Esophagus (tissue), 2 donors: Measurements from ENCODE around the gene DPYSL4. TPM values are rescaled to one million over a fixed set of nuclear protein-coding genes. Genes with fewer than 3 reads are reported as not detected.

ENCODE experiments used
- H3K27ac ChIP-seq, 2 donors: one replicate each; pipeline ENCODE4 v1.5.1; 2013; ENCODE audit warnings: low read depth in 2 of 2, mild to moderate bottlenecking in 2 of 2, inconsistent platforms in 1 of 2, low read length in 1 of 2, moderate library complexity in 1 of 2
- H3K27me3 ChIP-seq, 2 donors: one replicate each; pipeline ENCODE4 v1.6.1; 2013; ENCODE audit warnings: low read length in 2 of 2, control low read depth in 1 of 2, mild to moderate bottlenecking in 1 of 2; ENCODE audit not compliant: insufficient read depth in 2 of 2, control insufficient read depth in 1 of 2
- H3K36me3 ChIP-seq, 2 donors: one replicate each; pipeline ENCODE4 v1.6.1; 2013; ENCODE audit warnings: low read length in 1 of 2; ENCODE audit not compliant: control insufficient read depth in 2 of 2, insufficient read depth in 2 of 2
- H3K4me1 ChIP-seq, 2 donors: one replicate each; pipeline ENCODE4 v1.6.1; 2013; ENCODE audit warnings: low read length in 1 of 2; ENCODE audit not compliant: control insufficient read depth in 2 of 2, insufficient read depth in 2 of 2
- H3K4me3 ChIP-seq, 2 donors: one replicate each; pipeline ENCODE4 v1.5.1; 2013; ENCODE audit warnings: low read length in 2 of 2, mild to moderate bottlenecking in 2 of 2, low read depth in 1 of 2, moderate library complexity in 1 of 2
- H3K9me3 ChIP-seq, 2 donors: one replicate each; pipeline ENCODE4 v1.6.1; 2013; ENCODE audit warnings: mild to moderate bottlenecking in 2 of 2, low read depth in 1 of 2, low read length in 1 of 2, moderate library complexity in 1 of 2; ENCODE audit not compliant: control insufficient read depth in 2 of 2, insufficient read depth in 1 of 2
- WGBS, 2 donors: extraction: QIAGEN DNeasy Blood & Tissue Kit; methylation state at CpG; one replicate each; pipeline ENCODE4 v1.1.7; 2013; 5-methylcytosine and 5-hydroxymethylcytosine counted together
- polyA plus RNA-seq, 2 donors: library from polyadenylated mRNA; stranded (reverse); fragments of 200-250 nt; gene quantifications; one replicate each; pipeline ENCODE4 v1.2.3, GENCODE V29; 2013
- donor health status: healthy with polysubstance abuse.
- donor health status: Bipolar disorder and iron deficiency.

The DPYSL4 gene
- polyA plus RNA-seq, 2 donors: 0.26 to 0.52 TPM

DNA sequence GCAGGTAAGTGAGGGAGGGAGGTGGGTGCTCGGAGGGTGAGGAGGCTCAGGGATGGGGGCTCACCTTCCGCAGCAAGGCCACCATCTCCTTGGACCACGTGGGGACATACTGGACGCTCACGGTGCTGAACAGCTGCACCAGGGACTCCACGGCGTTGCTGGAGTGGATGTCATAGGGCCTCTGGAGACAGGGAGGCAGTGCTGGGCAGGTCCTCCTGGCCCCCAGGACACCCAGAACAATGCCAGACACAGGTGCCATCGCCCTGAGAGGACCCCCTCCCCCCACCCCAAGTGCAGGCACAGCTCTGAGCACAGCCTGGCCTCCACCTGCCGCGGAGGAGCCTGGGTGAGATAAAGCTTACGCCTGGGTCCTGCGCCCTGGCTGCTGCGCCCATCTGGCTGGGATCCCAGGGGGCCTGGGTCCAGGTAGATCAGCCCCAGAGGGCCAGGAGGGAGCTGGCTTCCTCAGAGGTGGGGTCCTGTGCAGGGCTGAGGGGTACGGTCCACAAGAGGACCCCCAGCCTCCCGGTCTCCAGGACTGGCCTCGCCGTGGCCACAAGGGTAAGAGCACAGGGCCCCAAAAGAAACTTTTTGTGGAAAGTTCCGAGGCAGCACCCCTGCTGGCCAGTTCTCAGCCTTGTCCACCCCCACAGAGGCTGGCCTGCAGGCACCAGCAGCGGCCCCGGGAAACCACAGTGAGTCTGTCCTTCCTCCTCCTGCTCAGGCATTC, 37.8 kb downstream of the DPYSL4 start:
- Histone ChIP-seq H3K4me3 (no peak overlapping the region), H3K27ac (no peak overlapping the region), H3K27me3 (no peaks in the 10 kb centered on the region), H3K4me1 (no peaks in the 10 kb centered on the region), H3K36me3 (peaks cover 0 to 3% of the 10 kb centered on the region in 2 donors), H3K9me3 (peaks cover 0 to 5% of the 10 kb centered on the region in 2 donors)
- WGBS, 2 donors: 85 to 90% methylated on average over 20 of the region's 20 CpGs

DNA sequence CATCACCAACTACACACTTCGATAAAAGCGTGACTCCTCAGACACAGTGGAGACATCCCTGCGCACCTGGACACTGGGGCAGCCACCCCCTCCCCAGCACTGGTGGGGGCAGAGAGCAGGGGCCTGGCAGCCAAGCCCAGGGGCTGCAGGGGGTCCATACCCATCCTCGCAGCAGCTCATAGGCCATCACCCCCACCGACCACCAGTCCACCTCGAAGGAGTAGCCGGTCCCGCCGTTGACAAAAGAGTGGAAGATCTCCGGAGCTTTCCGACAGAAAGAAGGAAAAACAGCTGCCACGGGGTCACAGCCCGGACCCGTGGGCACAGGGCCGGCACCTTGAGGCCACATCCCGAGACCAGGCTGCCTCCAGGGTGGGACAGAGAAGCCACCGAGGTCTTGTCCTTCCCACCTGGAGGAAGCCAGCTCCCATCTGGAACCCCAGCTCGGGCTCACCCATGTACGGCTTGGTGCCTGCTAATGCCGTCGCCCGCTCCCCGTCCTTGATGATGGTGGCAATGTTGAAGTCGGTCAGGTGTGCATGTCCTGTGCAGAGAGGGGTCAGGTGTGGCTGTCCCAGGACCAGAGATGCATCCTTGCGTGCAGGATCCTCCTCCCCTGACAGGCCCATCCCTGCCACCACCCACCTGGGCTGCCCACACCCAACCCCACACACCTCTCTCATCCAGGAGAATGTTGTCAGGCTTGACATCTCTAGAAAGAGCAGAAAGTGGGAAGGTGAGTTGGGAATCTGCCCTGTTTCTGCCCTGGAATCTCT, 38.5 kb downstream of the DPYSL4 start:
- Histone ChIP-seq H3K27me3 (no peaks in the 10 kb centered on the region), H3K9me3 (peaks cover 0 to 5% of the 10 kb centered on the region in 2 donors), H3K4me3 (no peak overlapping the region), H3K36me3 (peaks cover 0 to 3% of the 10 kb centered on the region in 2 donors), H3K27ac (no peak overlapping the region), H3K4me1 (no peaks in the 10 kb centered on the region)
- 91 to 92% methylated on average over 25 of the region's 25 CpGs for WGBS, 2 donors

DNA sequence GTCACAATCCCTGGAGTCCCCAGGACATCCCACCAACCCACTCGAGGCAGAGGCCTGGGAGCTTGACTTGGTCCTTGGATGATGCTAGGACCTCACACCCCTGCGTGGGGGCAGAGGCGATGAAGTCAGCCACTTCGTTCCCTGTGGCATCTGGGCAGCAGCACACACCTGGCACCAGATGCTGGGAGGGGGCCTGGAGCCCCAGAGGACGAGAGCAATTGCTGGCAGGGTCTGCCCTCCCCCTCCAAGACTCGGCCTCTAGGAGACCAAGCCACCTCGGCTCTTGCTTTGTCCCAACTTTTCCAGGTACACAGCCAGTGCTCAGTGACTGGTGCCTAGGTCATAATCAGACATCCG, 39.1 kb downstream of the DPYSL4 start:
- H3K9me3 ChIP-seq: peaks cover 0 to 5% of the 10 kb centered on the region in 2 donors
- H3K36me3 ChIP-seq: peaks cover 0 to 3% of the 10 kb centered on the region in 2 donors
- no peaks in the 10 kb centered on the region for H3K27me3 ChIP-seq
- H3K4me3 ChIP-seq: no peak overlapping the region
- H3K4me1 ChIP-seq: no peaks in the 10 kb centered on the region
- H3K27ac ChIP-seq: no peak overlapping the region
- 75 to 77% methylated on average over 8 of the region's 8 CpGs for WGBS, 2 donors

DNA sequence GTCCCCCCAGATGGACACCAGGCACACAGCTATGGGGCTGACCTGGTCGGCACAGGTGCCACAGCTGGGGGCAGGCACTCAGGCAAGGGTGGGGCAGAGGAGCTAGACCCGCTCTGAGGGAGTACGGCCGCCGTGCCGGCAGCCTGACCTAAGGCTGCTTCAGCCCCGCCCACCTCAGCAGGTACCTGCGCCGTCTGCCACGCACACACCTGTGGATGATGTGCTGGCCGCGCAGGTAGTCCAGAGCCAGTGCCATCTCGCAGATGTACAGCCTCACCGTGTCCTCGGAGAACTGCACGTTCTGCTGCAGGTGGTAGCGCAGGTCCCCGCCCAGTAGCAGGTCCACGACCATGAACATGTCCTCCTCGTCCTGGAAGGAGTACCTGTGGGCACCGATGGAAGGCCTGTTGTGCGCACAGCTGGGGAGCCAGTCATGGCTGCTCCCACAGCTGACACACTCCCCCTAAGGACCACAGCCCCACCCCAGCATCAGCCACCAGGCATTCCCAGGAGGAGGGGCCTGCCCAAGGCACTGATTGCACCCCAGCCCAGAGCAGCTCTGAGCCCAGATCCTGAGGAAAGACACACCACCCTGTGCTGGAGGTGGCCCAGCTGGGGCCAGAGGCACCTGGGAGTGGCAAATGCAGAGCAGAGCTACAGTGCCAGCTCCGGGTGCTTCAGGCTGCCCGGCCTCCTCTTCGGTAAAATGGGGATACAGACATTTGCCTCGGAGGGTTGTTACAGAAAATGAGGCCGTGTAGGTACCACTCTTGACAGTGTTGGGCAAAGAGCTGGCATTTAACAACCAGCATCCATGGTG, 40.0 kb downstream of the DPYSL4 start:
- H3K4me3 ChIP-seq: no peak overlapping the region
- peaks cover 0 to 5% of the 10 kb centered on the region in 2 donors for H3K9me3 ChIP-seq
- peaks cover 0 to 3% of the 10 kb centered on the region in 2 donors for H3K36me3 ChIP-seq
- no peaks in the 10 kb centered on the region for H3K4me1 ChIP-seq
- no peaks in the 10 kb centered on the region for H3K27me3 ChIP-seq
- WGBS, 2 donors: 79 to 81% methylated on average over 27 of the region's 27 CpGs
- no peak overlapping the region for H3K27ac ChIP-seq

DNA sequence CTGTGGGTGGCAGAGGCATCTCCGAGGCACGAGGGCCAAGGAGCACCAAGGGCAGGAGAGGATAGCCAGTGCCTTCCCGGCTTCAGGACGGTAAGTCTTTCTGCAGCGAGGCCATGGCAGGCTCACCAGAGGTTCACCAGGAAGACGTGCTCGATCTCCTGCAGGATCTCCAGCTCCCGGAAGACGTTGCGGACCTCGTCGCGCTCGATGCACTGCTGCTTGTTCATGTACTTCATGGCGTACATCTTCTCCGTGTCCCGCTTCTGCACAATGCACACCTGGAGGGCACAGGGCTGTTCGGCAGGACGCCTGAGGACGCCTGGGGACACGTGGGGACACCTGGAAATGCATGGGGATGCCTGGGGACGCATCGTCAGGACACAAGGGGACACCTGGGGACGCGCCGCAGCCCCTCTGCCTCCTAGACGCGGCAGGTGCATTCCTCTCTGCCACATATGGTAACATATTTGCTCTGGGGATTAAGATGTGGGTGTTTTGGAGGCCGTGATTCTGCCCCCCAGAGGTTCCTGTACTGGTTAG, 41.2 kb downstream of the DPYSL4 start:
- Histone ChIP-seq H3K27ac (no peak overlapping the region), H3K27me3 (no peaks in the 10 kb centered on the region), H3K4me3 (no peak overlapping the region), H3K9me3 (peaks cover 0 to 5% of the 10 kb centered on the region in 2 donors), H3K4me1 (no peaks in the 10 kb centered on the region), H3K36me3 (peaks cover 0 to 3% of the 10 kb centered on the region in 2 donors)
- WGBS, 2 donors: 92% methylated on average over 29 of the region's 29 CpGs

DNA sequence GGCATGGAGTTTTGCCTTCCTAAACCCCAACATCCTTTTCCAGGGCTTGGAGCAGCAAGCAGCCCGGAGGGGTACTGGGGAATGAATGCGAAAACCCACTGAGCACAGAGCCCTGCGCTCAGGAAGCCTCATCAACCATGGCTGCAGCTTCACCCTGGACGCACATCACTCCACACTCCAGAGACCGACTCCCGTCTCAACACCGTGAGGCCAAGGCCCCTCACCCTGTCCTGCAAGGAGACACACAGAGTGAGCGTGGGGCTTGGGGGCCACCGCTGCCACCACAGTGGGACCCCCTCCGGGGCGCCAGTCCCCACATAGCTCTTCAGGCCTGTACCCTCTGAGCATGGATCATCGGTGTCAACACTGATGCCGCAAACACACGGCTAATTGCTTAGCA, 41.9 kb downstream of the DPYSL4 start:
- H3K27ac ChIP-seq: no peak overlapping the region
- peaks cover 0 to 3% of the 10 kb centered on the region in 2 donors for H3K36me3 ChIP-seq
- H3K4me1 ChIP-seq: no peaks in the 10 kb centered on the region
- no peaks in the 10 kb centered on the region for H3K27me3 ChIP-seq
- H3K9me3 ChIP-seq: peaks cover 0 to 5% of the 10 kb centered on the region in 2 donors
- H3K4me3 ChIP-seq: no peak overlapping the region
- WGBS, 2 donors: 95% methylated on average over 14 of the region's 14 CpGs

DNA sequence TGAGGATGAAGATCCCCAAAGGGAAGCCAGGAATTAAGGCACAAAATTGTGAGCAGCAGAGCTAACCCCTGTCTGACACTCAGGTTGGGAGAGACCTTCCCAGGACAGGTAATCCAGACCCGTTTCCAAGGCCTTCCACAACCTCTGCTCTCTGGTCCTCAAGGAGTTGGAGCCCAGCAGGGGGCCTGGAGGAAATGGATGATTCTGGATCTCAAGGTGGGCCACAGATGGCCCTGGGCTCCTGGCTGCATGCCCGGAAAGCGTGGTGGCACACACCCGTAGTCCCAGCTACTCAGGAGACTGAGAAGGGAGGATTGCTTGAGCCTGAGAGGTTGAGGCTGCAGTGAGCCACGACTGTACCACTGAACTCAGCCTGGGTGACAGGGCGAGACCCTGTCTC, 42.3 kb downstream of the DPYSL4 start:
- no peaks in the 10 kb centered on the region for H3K4me1 ChIP-seq
- peaks cover 0 to 3% of the 10 kb centered on the region in 2 donors for H3K36me3 ChIP-seq
- no peak overlapping the region for H3K4me3 ChIP-seq
- WGBS, 2 donors: 74 to 81% methylated on average over 6 of the region's 6 CpGs
- H3K27me3 ChIP-seq: no peaks in the 10 kb centered on the region
- H3K9me3 ChIP-seq: peaks cover 0 to 5% of the 10 kb centered on the region in 2 donors
- no peak overlapping the region for H3K27ac ChIP-seq

DNA sequence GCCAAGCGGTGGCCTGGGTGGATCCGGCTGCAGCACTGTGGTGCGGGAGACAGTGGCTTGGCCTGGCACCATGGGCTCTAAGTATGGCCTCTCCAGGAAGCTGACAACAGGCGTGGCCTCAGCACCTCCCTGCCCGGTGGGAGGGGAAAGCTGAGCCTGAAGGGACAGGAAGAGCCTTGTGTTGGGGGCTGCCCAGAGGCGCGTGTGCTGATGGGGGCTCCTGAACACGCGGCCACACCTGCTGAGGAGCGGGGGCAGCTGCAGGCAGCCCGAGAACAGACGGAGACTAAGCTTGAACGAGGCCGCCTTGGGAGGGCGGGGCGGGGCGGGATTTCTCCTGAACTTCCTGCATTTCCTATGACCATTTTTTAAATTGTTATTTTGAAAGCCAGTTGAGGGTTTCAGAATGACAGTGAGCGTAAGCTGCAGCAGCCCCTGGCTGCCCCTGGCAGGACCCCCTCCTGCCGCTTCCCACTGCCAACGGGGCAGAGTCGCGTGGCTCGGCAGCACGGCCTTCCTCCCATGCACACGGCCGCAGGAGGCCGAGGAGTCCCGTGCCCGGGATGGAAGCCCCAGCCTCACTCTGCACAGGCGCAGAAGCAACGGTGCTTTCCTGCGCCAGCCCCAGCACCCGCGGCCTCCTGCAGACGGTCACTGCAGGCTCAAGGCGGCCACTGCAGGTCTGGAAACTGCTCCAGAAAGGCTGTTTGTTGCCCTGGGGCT, 43.2 kb downstream of the DPYSL4 start:
- peaks cover 0 to 5% of the 10 kb centered on the region in 2 donors for H3K9me3 ChIP-seq
- no peak overlapping the region for H3K27ac ChIP-seq
- 58 to 69% methylated on average over 36 of the region's 36 CpGs for WGBS, 2 donors
- no peaks in the 10 kb centered on the region for H3K4me1 ChIP-seq
- H3K4me3 ChIP-seq: peak overlapping the region in 1 of 2 donors; percentile 29
- no peaks in the 10 kb centered on the region for H3K27me3 ChIP-seq
- no peaks in the 10 kb centered on the region for H3K36me3 ChIP-seq
